ENCODE measurements around the gene RNF32. TPM values are rescaled to one million over a fixed set of nuclear protein-coding genes. Genes with fewer than 3 reads are reported as not detected.
"Not testable (repeated sequence)": the region's sequence is repeated elsewhere in the genome, so short reads cannot be mapped to it uniquely, and the experiment has no call there.

RNF32 gene
- total and polyA plus RNA-seq, 4 donors = 1.4 to 3.8 (median 2.9) TPM

- Histone ChIP-seq H3K4me1 (ENCODE audit: control insufficient read depth, insufficient read depth, low read length) (peaks cover 6% of the 10 kb centered on the region), H3K9me3 (ENCODE audit: control insufficient read depth, insufficient read depth, low read length) (peaks cover 4% of the 10 kb centered on the region), H3K4me3 (ENCODE audit: low read depth, low read length) (no peak overlapping the region), H3K36me3 (ENCODE audit: control insufficient read depth, insufficient read depth, low read length) (no peaks in the 10 kb centered on the region), H3K27ac (ENCODE audit: low read depth, low read length) (no peak overlapping the region), H3K27me3 (ENCODE audit: control insufficient read depth, insufficient read depth, low read length) (peaks cover 10% of the 10 kb centered on the region)
- WGBS (ENCODE audit: insufficient coverage) = 94% methylated on average over 1 of the region's 3 CpGs
- no peak for DNase-seq (ENCODE audit: low read depth in 4 of 6, low spot score in 6 of 6)
Measured at GRCh38 chr7:156620291-156620675, 20.3 kb upstream of the RNF32 start.

- no peak overlapping the region for H3K4me3 ChIP-seq (ENCODE audit: low read depth, low read length)
- no peaks in the 10 kb centered on the region for H3K4me1 ChIP-seq (ENCODE audit: control insufficient read depth, insufficient read depth, low read length)
- no peak overlapping the region for H3K27ac ChIP-seq (ENCODE audit: low read depth, low read length)
- H3K36me3 ChIP-seq (ENCODE audit: control insufficient read depth, insufficient read depth, low read length) = no peaks in the 10 kb centered on the region
- no peak for DNase-seq (ENCODE audit: low read depth in 4 of 6, low spot score in 6 of 6)
- peaks cover 4% of the 10 kb centered on the region for H3K9me3 ChIP-seq (ENCODE audit: control insufficient read depth, insufficient read depth, low read length)
- H3K27me3 ChIP-seq (ENCODE audit: control insufficient read depth, insufficient read depth, low read length) = peaks cover 5% of the 10 kb centered on the region
Measured at GRCh38 chr7:156621652-156622051, 18.9 kb upstream of the RNF32 start.

- no CpG with 5 or more reads among the region's 2 CpGs for WGBS (ENCODE audit: insufficient coverage)
- Histone ChIP-seq H3K9me3 (ENCODE audit: control insufficient read depth, insufficient read depth, low read length) (peaks cover 11% of the 10 kb centered on the region), H3K4me3 (ENCODE audit: low read depth, low read length) (no peak overlapping the region), H3K36me3 (ENCODE audit: control insufficient read depth, insufficient read depth, low read length) (no peaks in the 10 kb centered on the region), H3K27ac (ENCODE audit: low read depth, low read length) (no peak overlapping the region), H3K27me3 (ENCODE audit: control insufficient read depth, insufficient read depth, low read length) (no peaks in the 10 kb centered on the region), H3K4me1 (ENCODE audit: control insufficient read depth, insufficient read depth, low read length) (no peaks in the 10 kb centered on the region)
- DNase-seq (ENCODE audit: low read depth in 4 of 6, low spot score in 6 of 6) = no peak
Measured at GRCh38 chr7:156625580-156625979, 15.0 kb upstream of the RNF32 start.

- Histone ChIP-seq H3K36me3 (ENCODE audit: control insufficient read depth, insufficient read depth, low read length) (no peaks in the 10 kb centered on the region), H3K27ac (ENCODE audit: low read depth, low read length) (no peak overlapping the region), H3K4me3 (ENCODE audit: low read depth, low read length) (no peak overlapping the region), H3K27me3 (ENCODE audit: control insufficient read depth, insufficient read depth, low read length) (no peaks in the 10 kb centered on the region), H3K4me1 (ENCODE audit: control insufficient read depth, insufficient read depth, low read length) (no peaks in the 10 kb centered on the region), H3K9me3 (ENCODE audit: control insufficient read depth, insufficient read depth, low read length) (peaks cover 11% of the 10 kb centered on the region)
- 95% methylated on average over 5 of the region's 7 CpGs for WGBS (ENCODE audit: insufficient coverage)
- no peak for DNase-seq (ENCODE audit: low read depth in 4 of 6, low spot score in 6 of 6)
Measured at GRCh38 chr7:156626220-156626895, 14.2 kb upstream of the RNF32 start.

GRCh38 chr7:156628562-156628961, 12.0 kb upstream of the RNF32 start:
- no peaks in the 10 kb centered on the region for H3K4me1 ChIP-seq (ENCODE audit: control insufficient read depth, insufficient read depth, low read length)
- H3K36me3 ChIP-seq (ENCODE audit: control insufficient read depth, insufficient read depth, low read length) = no peaks in the 10 kb centered on the region
- H3K27ac ChIP-seq (ENCODE audit: low read depth, low read length) = no peak overlapping the region
- H3K27me3 ChIP-seq (ENCODE audit: control insufficient read depth, insufficient read depth, low read length) = no peaks in the 10 kb centered on the region
- peaks cover 7% of the 10 kb centered on the region for H3K9me3 ChIP-seq (ENCODE audit: control insufficient read depth, insufficient read depth, low read length)
- no peak for DNase-seq (ENCODE audit: low read depth in 4 of 6, low spot score in 6 of 6)
- H3K4me3 ChIP-seq (ENCODE audit: low read depth, low read length) = no peak overlapping the region

- no peak overlapping the region for H3K4me3 ChIP-seq (ENCODE audit: low read depth, low read length)
- H3K9me3 ChIP-seq (ENCODE audit: control insufficient read depth, insufficient read depth, low read length) = peaks cover 7% of the 10 kb centered on the region
- DNase-seq (ENCODE audit: low read depth in 4 of 6, low spot score in 6 of 6) = no peak
- WGBS (ENCODE audit: insufficient coverage) = 86% methylated on average over 1 of the region's 2 CpGs
- no peak overlapping the region for H3K27ac ChIP-seq (ENCODE audit: low read depth, low read length)
- no peaks in the 10 kb centered on the region for H3K36me3 ChIP-seq (ENCODE audit: control insufficient read depth, insufficient read depth, low read length)
- H3K4me1 ChIP-seq (ENCODE audit: control insufficient read depth, insufficient read depth, low read length) = no peaks in the 10 kb centered on the region
- no peaks in the 10 kb centered on the region for H3K27me3 ChIP-seq (ENCODE audit: control insufficient read depth, insufficient read depth, low read length)
Measured at GRCh38 chr7:156629873-156630272, 10.7 kb upstream of the RNF32 start.

- Histone ChIP-seq H3K27me3 (ENCODE audit: control insufficient read depth, insufficient read depth, low read length) (no peaks in the 10 kb centered on the region), H3K4me3 (ENCODE audit: low read depth, low read length) (no peak overlapping the region), H3K27ac (ENCODE audit: low read depth, low read length) (no peak overlapping the region), H3K4me1 (ENCODE audit: control insufficient read depth, insufficient read depth, low read length) (peaks cover 5% of the 10 kb centered on the region), H3K9me3 (ENCODE audit: control insufficient read depth, insufficient read depth, low read length) (peaks cover 2% of the 10 kb centered on the region), H3K36me3 (ENCODE audit: control insufficient read depth, insufficient read depth, low read length) (no peaks in the 10 kb centered on the region)
- no peak for DNase-seq (ENCODE audit: low read depth in 4 of 6, low spot score in 6 of 6)
- WGBS (ENCODE audit: insufficient coverage) = 80% methylated on average over 1 of the region's 3 CpGs
Measured at GRCh38 chr7:156634117-156634516, 6.5 kb upstream of the RNF32 start.

GRCh38 chr7:156635529-156636385, 4.8 kb upstream of the RNF32 start:
- Histone ChIP-seq H3K4me3 (ENCODE audit: low read depth, low read length) (no peak overlapping the region), H3K27me3 (ENCODE audit: control insufficient read depth, insufficient read depth, low read length) (no peaks in the 10 kb centered on the region), H3K27ac (ENCODE audit: low read depth, low read length) (no peak overlapping the region), H3K36me3 (ENCODE audit: control insufficient read depth, insufficient read depth, low read length) (no peaks in the 10 kb centered on the region), H3K9me3 (ENCODE audit: control insufficient read depth, insufficient read depth, low read length) (no peaks in the 10 kb centered on the region), H3K4me1 (ENCODE audit: control insufficient read depth, insufficient read depth, low read length) (peaks cover 15% of the 10 kb centered on the region)
- WGBS (ENCODE audit: insufficient coverage) = no CpG with 5 or more reads among the region's 7 CpGs
- no peak for DNase-seq (ENCODE audit: low read depth in 4 of 6, low spot score in 6 of 6)

- not testable (repeated sequence) for H3K27me3 ChIP-seq (ENCODE audit: control insufficient read depth, insufficient read depth, low read length); H3K36me3 ChIP-seq (ENCODE audit: control insufficient read depth, insufficient read depth, low read length); H3K4me3 ChIP-seq (ENCODE audit: low read depth, low read length); H3K9me3 ChIP-seq (ENCODE audit: control insufficient read depth, insufficient read depth, low read length); H3K27ac ChIP-seq (ENCODE audit: low read depth, low read length); DNase-seq (ENCODE audit: low read depth in 4 of 6, low spot score in 6 of 6)
- WGBS (ENCODE audit: insufficient coverage) = 83% methylated on average over 1 of the region's 7 CpGs
- H3K4me1 ChIP-seq (ENCODE audit: control insufficient read depth, insufficient read depth, low read length) = peaks cover 19% of the 10 kb centered on the region
Measured at GRCh38 chr7:156637093-156637492, 3.5 kb upstream of the RNF32 start.

Measured in spinal cord (tissue), 10 donors.